Neural cell (in vitro differentiated cells): ENCODE results near the gene MPL. TPM values are rescaled to one million over a fixed set of nuclear protein-coding genes. Genes with fewer than 3 reads are reported as not detected.

Experiments
- H2AFZ ChIP-seq: fragments of 200-600, 300-800 bp; sonication (generic), shearing (Covaris generic); 2 replicates; pipeline ENCODE4 v1.6.0; 2014; ENCODE audit warnings: low read depth, mild to moderate bottlenecking, antibody characterized with exemption, low read length, moderate library complexity
- H3F3A ChIP-seq: fragments of 200-600 bp; shearing (Covaris generic); 2 replicates; pipeline ENCODE4 v1.6.1; 2016; ENCODE audit warnings: mild to moderate bottlenecking, moderate library complexity, mixed read lengths, antibody characterized with exemption, low read length; ENCODE audit not compliant: insufficient read depth, poor library complexity, severe bottlenecking
- H3K27ac ChIP-seq: fragments of 200-600, 300-800 bp; sonication (generic), shearing (Covaris generic); 2 replicates; pipeline ENCODE4 v1.5.1; 2014; ENCODE audit warnings: mild to moderate bottlenecking, low read length, moderate library complexity
- H3K27me3 ChIP-seq: fragments of 300-800, 200-600 bp; sonication (generic), shearing (Covaris generic); 2 replicates; pipeline ENCODE4 v1.6.0; 2014; ENCODE audit warnings: mild to moderate bottlenecking, low read depth, low read length, moderate library complexity; ENCODE audit not compliant: insufficient read depth
- H3K36me3 ChIP-seq: fragments of 300-800, 200-600 bp; sonication (generic), shearing (Covaris generic); 2 replicates; pipeline ENCODE4 v1.5.1; 2014; ENCODE audit warnings: mild to moderate bottlenecking, antibody characterized with exemption, low read length, moderate library complexity; ENCODE audit not compliant: insufficient read depth
- H3K4me2 ChIP-seq: fragments of 300-800, 200-600 bp; sonication (generic), shearing (Covaris generic); 2 replicates; pipeline ENCODE4 v1.6.0; 2014; ENCODE audit warnings: mild to moderate bottlenecking, low read length
- H3K4me3 ChIP-seq: fragments of 300-800, 200-600 bp; sonication (generic), shearing (Covaris generic); 2 replicates; pipeline ENCODE4 v1.5.1; 2014; ENCODE audit warnings: mild to moderate bottlenecking, low read length, moderate library complexity
- H3K79me2 ChIP-seq: fragments of 200-600 bp; shearing (Covaris generic); replicated peaks from 2 replicates; pipeline ENCODE4 v1.6.0; 2014; ENCODE audit warnings: mild to moderate bottlenecking, low read length, moderate library complexity; ENCODE audit not compliant: insufficient read depth
- H3K9ac ChIP-seq: fragments of 300-800, 200-600 bp; sonication (generic), shearing (Covaris generic); 2 replicates; pipeline ENCODE4 v1.6.1; 2016; ENCODE audit warnings: mild to moderate bottlenecking, low read length, mixed read lengths
- H3K9me2 ChIP-seq: fragments of 200-600 bp; shearing (Covaris generic); 2 replicates; pipeline ENCODE4 v1.6.1; 2016; ENCODE audit warnings: mild to moderate bottlenecking, low read length, mixed read lengths; ENCODE audit not compliant: insufficient read depth
- H3K9me3 ChIP-seq: fragments of 200-600, 300-800 bp; sonication (generic), shearing (Covaris generic); 2 replicates; pipeline ENCODE4 v1.6.1; 2016; ENCODE audit warnings: mild to moderate bottlenecking, mixed run types, low read length, moderate library complexity, mixed read lengths
- H4K20me1 ChIP-seq: fragments of 200-600 bp; shearing (Covaris generic); 2 replicates; pipeline ENCODE4 v1.6.1; 2016; ENCODE audit warnings: mild to moderate bottlenecking, mixed run types; ENCODE audit not compliant: insufficient read depth
- EP300 ChIP-seq: fragments of 450-650 bp; conservative IDR thresholded peaks from 2 replicates; pipeline ENCODE4 v1.6.1; 2014; ENCODE audit warnings: antibody characterized with exemption, mild to moderate bottlenecking, moderate library complexity; ENCODE audit not compliant: poor library complexity, severe bottlenecking
- EZH2 ChIP-seq: fragments of 200-600, 300-800 bp; shearing (Covaris generic), sonication (generic); IDR thresholded peaks from 2 replicates; pipeline ENCODE4 v1.6.1; 2014; ENCODE audit warnings: antibody characterized with exemption, low read length, borderline replicate concordance, mild to moderate bottlenecking; ENCODE audit not compliant: insufficient read depth, poor library complexity, severe bottlenecking
- MXI1 ChIP-seq: fragments of 450-650 bp; conservative IDR thresholded peaks from 2 replicates; pipeline ENCODE4 v1.6.1; 2014; ENCODE audit warnings: antibody characterized with exemption, mild to moderate bottlenecking; ENCODE audit not compliant: poor library complexity, severe bottlenecking
- POLR2AphosphoS5 ChIP-seq: IDR thresholded peaks from 2 replicates; pipeline ENCODE4 v1.6.1; 2012
- RAD21 ChIP-seq: fragments of 450-650 bp; conservative IDR thresholded peaks from 2 replicates; pipeline ENCODE4 v1.6.1; 2014; ENCODE audit warnings: antibody characterized with exemption, mild to moderate bottlenecking, moderate library complexity
- SMC3 ChIP-seq: fragments of 450-650 bp; conservative IDR thresholded peaks from 2 replicates; pipeline ENCODE4 v1.6.1; 2014; ENCODE audit warnings: antibody characterized with exemption, mild to moderate bottlenecking, moderate library complexity; ENCODE audit not compliant: poor library complexity
- TAF1 ChIP-seq: IDR thresholded peaks from 2 replicates; pipeline ENCODE4 v1.6.1; 2012; ENCODE audit warnings: low read depth
- polyA plus RNA-seq: library from polyadenylated mRNA; depleted of rRNA; stranded (reverse); fragments of >200 nt; gene quantifications from 2 replicates; pipeline ENCODE4 v1.2.3, GENCODE V29; 2014
- TF ChIP-seq, protein P1 (sequence below): fragments of 450-650 bp; IDR thresholded peaks from 2 replicates; pipeline ENCODE4 v1.5.1; 2014; ENCODE audit warnings: antibody characterized with exemption, mild to moderate bottlenecking, moderate library complexity; ENCODE audit not compliant: poor library complexity, severe bottlenecking
- TF ChIP-seq, protein P2 (sequence below): IDR thresholded peaks from 2 replicates; pipeline ENCODE4 v1.6.1; 2012; ENCODE audit warnings: borderline replicate concordance

Gene MPL
- polyA plus RNA-seq, 1 donor from 2014 or later, result not detected

DNA sequence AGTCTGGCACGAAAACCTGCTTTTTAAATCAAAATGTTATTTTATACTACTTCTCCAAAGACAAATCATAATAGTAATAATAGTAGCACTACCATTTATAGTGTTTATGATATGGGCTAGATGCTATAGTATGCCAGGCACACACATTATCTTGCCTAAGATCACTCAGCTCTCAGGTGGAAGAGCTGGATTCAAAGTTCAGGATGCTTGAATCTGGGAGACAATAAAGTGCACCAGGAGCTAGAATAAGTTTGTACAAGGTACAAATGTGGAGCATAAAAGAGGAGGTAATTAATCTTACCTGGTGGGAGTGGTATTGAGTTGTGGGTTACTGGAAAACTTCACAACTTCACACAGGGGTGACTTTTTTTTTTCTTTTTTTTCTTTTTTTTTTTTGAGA lies 40.2 kb downstream of the MPL start:
- H3K27me3 ChIP-seq, result no peaks in the 10 kb centered on the region
- no peak overlapping the region for H3K4me2 ChIP-seq
- no peak overlapping the region for H2AFZ ChIP-seq
- no peak overlapping the region for H3K4me3 ChIP-seq
- H3K9ac ChIP-seq, result no peak overlapping the region
- H4K20me1 ChIP-seq, result no peaks in the 10 kb centered on the region
- no peaks in the 10 kb centered on the region for H3F3A ChIP-seq
- TF ChIP-seq, protein P1, sequence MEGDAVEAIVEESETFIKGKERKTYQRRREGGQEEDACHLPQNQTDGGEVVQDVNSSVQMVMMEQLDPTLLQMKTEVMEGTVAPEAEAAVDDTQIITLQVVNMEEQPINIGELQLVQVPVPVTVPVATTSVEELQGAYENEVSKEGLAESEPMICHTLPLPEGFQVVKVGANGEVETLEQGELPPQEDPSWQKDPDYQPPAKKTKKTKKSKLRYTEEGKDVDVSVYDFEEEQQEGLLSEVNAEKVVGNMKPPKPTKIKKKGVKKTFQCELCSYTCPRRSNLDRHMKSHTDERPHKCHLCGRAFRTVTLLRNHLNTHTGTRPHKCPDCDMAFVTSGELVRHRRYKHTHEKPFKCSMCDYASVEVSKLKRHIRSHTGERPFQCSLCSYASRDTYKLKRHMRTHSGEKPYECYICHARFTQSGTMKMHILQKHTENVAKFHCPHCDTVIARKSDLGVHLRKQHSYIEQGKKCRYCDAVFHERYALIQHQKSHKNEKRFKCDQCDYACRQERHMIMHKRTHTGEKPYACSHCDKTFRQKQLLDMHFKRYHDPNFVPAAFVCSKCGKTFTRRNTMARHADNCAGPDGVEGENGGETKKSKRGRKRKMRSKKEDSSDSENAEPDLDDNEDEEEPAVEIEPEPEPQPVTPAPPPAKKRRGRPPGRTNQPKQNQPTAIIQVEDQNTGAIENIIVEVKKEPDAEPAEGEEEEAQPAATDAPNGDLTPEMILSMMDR, result no peak
- TF ChIP-seq POLR2AphosphoS5, result no peak
- no peak for TF ChIP-seq TAF1
- TF ChIP-seq, protein P2, sequence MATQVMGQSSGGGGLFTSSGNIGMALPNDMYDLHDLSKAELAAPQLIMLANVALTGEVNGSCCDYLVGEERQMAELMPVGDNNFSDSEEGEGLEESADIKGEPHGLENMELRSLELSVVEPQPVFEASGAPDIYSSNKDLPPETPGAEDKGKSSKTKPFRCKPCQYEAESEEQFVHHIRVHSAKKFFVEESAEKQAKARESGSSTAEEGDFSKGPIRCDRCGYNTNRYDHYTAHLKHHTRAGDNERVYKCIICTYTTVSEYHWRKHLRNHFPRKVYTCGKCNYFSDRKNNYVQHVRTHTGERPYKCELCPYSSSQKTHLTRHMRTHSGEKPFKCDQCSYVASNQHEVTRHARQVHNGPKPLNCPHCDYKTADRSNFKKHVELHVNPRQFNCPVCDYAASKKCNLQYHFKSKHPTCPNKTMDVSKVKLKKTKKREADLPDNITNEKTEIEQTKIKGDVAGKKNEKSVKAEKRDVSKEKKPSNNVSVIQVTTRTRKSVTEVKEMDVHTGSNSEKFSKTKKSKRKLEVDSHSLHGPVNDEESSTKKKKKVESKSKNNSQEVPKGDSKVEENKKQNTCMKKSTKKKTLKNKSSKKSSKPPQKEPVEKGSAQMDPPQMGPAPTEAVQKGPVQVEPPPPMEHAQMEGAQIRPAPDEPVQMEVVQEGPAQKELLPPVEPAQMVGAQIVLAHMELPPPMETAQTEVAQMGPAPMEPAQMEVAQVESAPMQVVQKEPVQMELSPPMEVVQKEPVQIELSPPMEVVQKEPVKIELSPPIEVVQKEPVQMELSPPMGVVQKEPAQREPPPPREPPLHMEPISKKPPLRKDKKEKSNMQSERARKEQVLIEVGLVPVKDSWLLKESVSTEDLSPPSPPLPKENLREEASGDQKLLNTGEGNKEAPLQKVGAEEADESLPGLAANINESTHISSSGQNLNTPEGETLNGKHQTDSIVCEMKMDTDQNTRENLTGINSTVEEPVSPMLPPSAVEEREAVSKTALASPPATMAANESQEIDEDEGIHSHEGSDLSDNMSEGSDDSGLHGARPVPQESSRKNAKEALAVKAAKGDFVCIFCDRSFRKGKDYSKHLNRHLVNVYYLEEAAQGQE, result no peak
- TF ChIP-seq SMC3, result no peak
- TF ChIP-seq EZH2, result no peak
- no peak for TF ChIP-seq EP300
- TF ChIP-seq RAD21, result no peak
- TF ChIP-seq MXI1, result no peak
- no peak overlapping the region for H3K27ac ChIP-seq
- no peaks in the 10 kb centered on the region for H3K9me2 ChIP-seq
- no peaks in the 10 kb centered on the region for H3K36me3 ChIP-seq
- H3K79me2 ChIP-seq, result no peaks in the 10 kb centered on the region
- no peaks in the 10 kb centered on the region for H3K9me3 ChIP-seq

DNA sequence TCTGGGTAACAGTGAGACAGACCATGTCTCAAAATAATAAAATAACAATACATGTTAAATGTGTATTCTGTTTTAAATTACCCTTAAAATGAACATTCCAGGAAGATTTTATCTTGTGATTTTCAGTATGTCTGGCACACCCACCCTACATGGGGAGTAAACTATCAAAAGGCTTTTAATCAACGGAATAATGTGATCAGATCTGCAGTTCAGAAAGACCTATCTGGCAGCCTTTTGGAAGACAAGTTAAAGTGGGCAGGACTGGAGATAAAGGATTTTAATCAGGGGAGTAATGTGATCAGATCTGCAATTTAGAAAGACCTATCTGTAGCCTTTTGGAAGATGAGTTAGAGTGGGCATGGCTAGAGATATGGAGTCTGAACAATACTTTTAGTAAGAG lies 41.9 kb downstream of the MPL start:
- no peak for TF ChIP-seq EP300
- TF ChIP-seq RAD21, result no peak
- no peak for TF ChIP-seq TAF1
- no peak for TF ChIP-seq MXI1
- TF ChIP-seq POLR2AphosphoS5, result no peak
- TF ChIP-seq, protein P1, result no peak
- TF ChIP-seq EZH2, result no peak
- no peak for TF ChIP-seq SMC3
- TF ChIP-seq, protein P2, result no peak
- H3F3A ChIP-seq, result no peaks in the 10 kb centered on the region
- H3K79me2 ChIP-seq, result no peaks in the 10 kb centered on the region
- no peaks in the 10 kb centered on the region for H3K9me3 ChIP-seq
- H3K27ac ChIP-seq, result no peak overlapping the region
- H3K36me3 ChIP-seq, result no peaks in the 10 kb centered on the region
- H3K27me3 ChIP-seq, result no peaks in the 10 kb centered on the region
- H3K4me2 ChIP-seq, result no peak overlapping the region
- H3K4me3 ChIP-seq, result no peak overlapping the region
- no peaks in the 10 kb centered on the region for H4K20me1 ChIP-seq
- no peak overlapping the region for H3K9ac ChIP-seq
- no peaks in the 10 kb centered on the region for H3K9me2 ChIP-seq
- H2AFZ ChIP-seq, result no peak overlapping the region
